WTC11 (cell line): ENCODE data around the gene TEX261.

Experiments
- CREB1 ChIP-seq: sonication (generic); formaldehyde crosslinking; IDR thresholded peaks from 2 replicates; pipeline ENCODE4 v1.8.0; 2023; ENCODE audit warnings: mild to moderate bottlenecking, missing genetic modification reagents
- HMGA2 ChIP-seq: fragments of 250-450 bp; sonication (Bioruptor Pico); IDR thresholded peaks from 2 replicates; pipeline ENCODE4 v1.4.0; 2021; ENCODE audit warnings: mild to moderate bottlenecking, moderate library complexity
- MXD4 ChIP-seq: fragments of 250-450 bp; sonication (Bioruptor Pico); IDR thresholded peaks from 2 replicates; pipeline ENCODE4 v1.8.0; 2021; ENCODE audit warnings: mild to moderate bottlenecking, moderate library complexity, borderline replicate concordance
- SP1 ChIP-seq: sonication (generic); formaldehyde crosslinking; conservative IDR thresholded peaks from 2 replicates; pipeline ENCODE4 v1.8.1; 2022; ENCODE audit warnings: missing genetic modification reagents
- TF ChIP-seq, protein P1 (sequence below): sonication (generic); formaldehyde crosslinking; IDR thresholded peaks from 2 replicates; pipeline ENCODE4 v1.8.0; 2022; ENCODE audit warnings: mild to moderate bottlenecking, missing genetic modification reagents
- TF ChIP-seq, protein P2 (sequence below): fragments of 200-600 bp; IDR thresholded peaks from 2 replicates; pipeline ENCODE4 v1.8.0; 2022; ENCODE audit warnings: antibody characterized with exemption
- TF ChIP-seq, protein P3 (sequence below): sonication (generic); formaldehyde crosslinking; conservative IDR thresholded peaks from 2 replicates; pipeline ENCODE4 v1.8.1; 2023; ENCODE audit warnings: mild to moderate bottlenecking, low read depth, missing genetic modification reagents, moderate library complexity
- TF ChIP-seq, protein P4 (sequence below): sonication (generic); formaldehyde crosslinking; IDR thresholded peaks from 2 replicates; pipeline ENCODE4 v1.8.0; 2023; ENCODE audit warnings: mild to moderate bottlenecking, missing genetic modification reagents
- TF ChIP-seq, protein P5 (sequence below): sonication (generic); formaldehyde crosslinking; IDR thresholded peaks from 2 replicates; pipeline ENCODE4 v1.8.1; 2022; ENCODE audit warnings: mild to moderate bottlenecking, missing genetic modification reagents, moderate library complexity, borderline replicate concordance
- TF ChIP-seq, protein P6 (sequence below): sonication (generic); formaldehyde crosslinking; IDR thresholded peaks from 2 replicates; pipeline ENCODE4 v1.8.1; 2022; ENCODE audit warnings: missing genetic modification reagents, borderline replicate concordance
- TF ChIP-seq, protein P7 (sequence below): sonication (generic); formaldehyde crosslinking; IDR thresholded peaks from 2 replicates; pipeline ENCODE4 v1.8.0; 2022; ENCODE audit warnings: missing genetic modification reagents

DNA sequence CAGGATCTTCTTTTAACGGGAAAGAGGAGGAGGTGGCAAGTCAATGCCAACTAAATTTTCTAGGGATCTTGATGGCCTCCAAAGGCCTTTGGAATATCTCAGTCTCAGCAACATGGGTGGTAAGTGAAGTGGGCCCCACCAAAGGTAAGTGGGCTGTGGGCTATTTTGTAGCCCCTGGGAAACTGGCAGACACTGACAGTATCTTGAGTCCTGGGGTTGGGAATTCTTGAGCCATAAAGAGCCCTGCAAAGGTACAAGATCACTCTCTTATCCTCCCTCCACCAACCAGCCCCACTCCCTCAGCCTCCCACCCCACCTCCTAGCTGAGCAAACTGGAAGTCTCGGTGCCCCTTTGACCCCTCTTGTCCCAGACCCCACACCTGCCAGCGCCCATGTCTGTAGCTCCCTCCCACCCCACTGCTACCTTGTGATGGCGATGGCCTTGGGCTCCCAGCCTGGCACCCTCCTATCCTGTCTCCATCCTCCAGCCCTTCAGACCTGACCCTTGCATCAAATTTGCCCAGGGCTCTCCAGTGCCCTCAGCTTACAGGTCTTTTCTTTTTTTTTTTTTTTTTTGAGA lies 50.5 kb downstream of the TEX261 start:
- TF ChIP-seq, protein P1, sequence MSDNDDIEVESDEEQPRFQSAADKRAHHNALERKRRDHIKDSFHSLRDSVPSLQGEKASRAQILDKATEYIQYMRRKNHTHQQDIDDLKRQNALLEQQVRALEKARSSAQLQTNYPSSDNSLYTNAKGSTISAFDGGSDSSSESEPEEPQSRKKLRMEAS (CRISPR knock-in tag) = no peak
- TF ChIP-seq, protein P2, sequence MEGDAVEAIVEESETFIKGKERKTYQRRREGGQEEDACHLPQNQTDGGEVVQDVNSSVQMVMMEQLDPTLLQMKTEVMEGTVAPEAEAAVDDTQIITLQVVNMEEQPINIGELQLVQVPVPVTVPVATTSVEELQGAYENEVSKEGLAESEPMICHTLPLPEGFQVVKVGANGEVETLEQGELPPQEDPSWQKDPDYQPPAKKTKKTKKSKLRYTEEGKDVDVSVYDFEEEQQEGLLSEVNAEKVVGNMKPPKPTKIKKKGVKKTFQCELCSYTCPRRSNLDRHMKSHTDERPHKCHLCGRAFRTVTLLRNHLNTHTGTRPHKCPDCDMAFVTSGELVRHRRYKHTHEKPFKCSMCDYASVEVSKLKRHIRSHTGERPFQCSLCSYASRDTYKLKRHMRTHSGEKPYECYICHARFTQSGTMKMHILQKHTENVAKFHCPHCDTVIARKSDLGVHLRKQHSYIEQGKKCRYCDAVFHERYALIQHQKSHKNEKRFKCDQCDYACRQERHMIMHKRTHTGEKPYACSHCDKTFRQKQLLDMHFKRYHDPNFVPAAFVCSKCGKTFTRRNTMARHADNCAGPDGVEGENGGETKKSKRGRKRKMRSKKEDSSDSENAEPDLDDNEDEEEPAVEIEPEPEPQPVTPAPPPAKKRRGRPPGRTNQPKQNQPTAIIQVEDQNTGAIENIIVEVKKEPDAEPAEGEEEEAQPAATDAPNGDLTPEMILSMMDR = no peak
- TF ChIP-seq, protein P3, sequence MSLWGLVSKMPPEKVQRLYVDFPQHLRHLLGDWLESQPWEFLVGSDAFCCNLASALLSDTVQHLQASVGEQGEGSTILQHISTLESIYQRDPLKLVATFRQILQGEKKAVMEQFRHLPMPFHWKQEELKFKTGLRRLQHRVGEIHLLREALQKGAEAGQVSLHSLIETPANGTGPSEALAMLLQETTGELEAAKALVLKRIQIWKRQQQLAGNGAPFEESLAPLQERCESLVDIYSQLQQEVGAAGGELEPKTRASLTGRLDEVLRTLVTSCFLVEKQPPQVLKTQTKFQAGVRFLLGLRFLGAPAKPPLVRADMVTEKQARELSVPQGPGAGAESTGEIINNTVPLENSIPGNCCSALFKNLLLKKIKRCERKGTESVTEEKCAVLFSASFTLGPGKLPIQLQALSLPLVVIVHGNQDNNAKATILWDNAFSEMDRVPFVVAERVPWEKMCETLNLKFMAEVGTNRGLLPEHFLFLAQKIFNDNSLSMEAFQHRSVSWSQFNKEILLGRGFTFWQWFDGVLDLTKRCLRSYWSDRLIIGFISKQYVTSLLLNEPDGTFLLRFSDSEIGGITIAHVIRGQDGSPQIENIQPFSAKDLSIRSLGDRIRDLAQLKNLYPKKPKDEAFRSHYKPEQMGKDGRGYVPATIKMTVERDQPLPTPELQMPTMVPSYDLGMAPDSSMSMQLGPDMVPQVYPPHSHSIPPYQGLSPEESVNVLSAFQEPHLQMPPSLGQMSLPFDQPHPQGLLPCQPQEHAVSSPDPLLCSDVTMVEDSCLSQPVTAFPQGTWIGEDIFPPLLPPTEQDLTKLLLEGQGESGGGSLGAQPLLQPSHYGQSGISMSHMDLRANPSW = no peak
- TF ChIP-seq, protein P4, sequence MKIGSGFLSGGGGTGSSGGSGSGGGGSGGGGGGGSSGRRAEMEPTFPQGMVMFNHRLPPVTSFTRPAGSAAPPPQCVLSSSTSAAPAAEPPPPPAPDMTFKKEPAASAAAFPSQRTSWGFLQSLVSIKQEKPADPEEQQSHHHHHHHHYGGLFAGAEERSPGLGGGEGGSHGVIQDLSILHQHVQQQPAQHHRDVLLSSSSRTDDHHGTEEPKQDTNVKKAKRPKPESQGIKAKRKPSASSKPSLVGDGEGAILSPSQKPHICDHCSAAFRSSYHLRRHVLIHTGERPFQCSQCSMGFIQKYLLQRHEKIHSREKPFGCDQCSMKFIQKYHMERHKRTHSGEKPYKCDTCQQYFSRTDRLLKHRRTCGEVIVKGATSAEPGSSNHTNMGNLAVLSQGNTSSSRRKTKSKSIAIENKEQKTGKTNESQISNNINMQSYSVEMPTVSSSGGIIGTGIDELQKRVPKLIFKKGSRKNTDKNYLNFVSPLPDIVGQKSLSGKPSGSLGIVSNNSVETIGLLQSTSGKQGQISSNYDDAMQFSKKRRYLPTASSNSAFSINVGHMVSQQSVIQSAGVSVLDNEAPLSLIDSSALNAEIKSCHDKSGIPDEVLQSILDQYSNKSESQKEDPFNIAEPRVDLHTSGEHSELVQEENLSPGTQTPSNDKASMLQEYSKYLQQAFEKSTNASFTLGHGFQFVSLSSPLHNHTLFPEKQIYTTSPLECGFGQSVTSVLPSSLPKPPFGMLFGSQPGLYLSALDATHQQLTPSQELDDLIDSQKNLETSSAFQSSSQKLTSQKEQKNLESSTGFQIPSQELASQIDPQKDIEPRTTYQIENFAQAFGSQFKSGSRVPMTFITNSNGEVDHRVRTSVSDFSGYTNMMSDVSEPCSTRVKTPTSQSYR (CRISPR knock-in tag) = no peak
- TF ChIP-seq, protein P5, sequence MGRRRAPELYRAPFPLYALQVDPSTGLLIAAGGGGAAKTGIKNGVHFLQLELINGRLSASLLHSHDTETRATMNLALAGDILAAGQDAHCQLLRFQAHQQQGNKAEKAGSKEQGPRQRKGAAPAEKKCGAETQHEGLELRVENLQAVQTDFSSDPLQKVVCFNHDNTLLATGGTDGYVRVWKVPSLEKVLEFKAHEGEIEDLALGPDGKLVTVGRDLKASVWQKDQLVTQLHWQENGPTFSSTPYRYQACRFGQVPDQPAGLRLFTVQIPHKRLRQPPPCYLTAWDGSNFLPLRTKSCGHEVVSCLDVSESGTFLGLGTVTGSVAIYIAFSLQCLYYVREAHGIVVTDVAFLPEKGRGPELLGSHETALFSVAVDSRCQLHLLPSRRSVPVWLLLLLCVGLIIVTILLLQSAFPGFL (CRISPR knock-in tag) = no peak
- TF ChIP-seq CREB1 (CRISPR knock-in tag) = no peak
- TF ChIP-seq SP1 (CRISPR knock-in tag) = no peak
- TF ChIP-seq, protein P6, sequence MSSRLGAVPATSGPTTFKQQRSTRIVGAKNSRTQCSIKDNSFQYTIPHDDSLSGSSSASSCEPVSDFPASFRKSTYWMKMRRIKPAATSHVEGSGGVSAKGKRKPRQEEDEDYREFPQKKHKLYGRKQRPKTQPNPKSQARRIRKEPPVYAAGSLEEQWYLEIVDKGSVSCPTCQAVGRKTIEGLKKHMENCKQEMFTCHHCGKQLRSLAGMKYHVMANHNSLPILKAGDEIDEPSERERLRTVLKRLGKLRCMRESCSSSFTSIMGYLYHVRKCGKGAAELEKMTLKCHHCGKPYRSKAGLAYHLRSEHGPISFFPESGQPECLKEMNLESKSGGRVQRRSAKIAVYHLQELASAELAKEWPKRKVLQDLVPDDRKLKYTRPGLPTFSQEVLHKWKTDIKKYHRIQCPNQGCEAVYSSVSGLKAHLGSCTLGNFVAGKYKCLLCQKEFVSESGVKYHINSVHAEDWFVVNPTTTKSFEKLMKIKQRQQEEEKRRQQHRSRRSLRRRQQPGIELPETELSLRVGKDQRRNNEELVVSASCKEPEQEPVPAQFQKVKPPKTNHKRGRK (CRISPR knock-in tag) = no peak
- TF ChIP-seq HMGA2 (CRISPR knock-in tag) = no peak
- no peak for TF ChIP-seq MXD4
- TF ChIP-seq, protein P7, sequence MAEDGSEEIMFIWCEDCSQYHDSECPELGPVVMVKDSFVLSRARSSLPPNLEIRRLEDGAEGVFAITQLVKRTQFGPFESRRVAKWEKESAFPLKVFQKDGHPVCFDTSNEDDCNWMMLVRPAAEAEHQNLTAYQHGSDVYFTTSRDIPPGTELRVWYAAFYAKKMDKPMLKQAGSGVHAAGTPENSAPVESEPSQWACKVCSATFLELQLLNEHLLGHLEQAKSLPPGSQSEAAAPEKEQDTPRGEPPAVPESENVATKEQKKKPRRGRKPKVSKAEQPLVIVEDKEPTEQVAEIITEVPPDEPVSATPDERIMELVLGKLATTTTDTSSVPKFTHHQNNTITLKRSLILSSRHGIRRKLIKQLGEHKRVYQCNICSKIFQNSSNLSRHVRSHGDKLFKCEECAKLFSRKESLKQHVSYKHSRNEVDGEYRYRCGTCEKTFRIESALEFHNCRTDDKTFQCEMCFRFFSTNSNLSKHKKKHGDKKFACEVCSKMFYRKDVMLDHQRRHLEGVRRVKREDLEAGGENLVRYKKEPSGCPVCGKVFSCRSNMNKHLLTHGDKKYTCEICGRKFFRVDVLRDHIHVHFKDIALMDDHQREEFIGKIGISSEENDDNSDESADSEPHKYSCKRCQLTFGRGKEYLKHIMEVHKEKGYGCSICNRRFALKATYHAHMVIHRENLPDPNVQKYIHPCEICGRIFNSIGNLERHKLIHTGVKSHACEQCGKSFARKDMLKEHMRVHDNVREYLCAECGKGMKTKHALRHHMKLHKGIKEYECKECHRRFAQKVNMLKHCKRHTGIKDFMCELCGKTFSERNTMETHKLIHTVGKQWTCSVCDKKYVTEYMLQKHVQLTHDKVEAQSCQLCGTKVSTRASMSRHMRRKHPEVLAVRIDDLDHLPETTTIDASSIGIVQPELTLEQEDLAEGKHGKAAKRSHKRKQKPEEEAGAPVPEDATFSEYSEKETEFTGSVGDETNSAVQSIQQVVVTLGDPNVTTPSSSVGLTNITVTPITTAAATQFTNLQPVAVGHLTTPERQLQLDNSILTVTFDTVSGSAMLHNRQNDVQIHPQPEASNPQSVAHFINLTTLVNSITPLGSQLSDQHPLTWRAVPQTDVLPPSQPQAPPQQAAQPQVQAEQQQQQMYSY (CRISPR knock-in tag) = no peak
